HG02981 (cell line): ENCODE measurements around the gene PCDHGA1.

Experiments used
- ATAC-seq: cut with Tn5 transposase; IDR thresholded peaks from one replicate; pipeline ENCODE4 v1.9.1; 2021; ENCODE audit warnings: mild to moderate bottlenecking, moderate library complexity; ENCODE audit not compliant: unreplicated experiment

The PCDHGA1 gene

GRCh38 chr5:141512390-141512910 is 182.1 kb downstream of the PCDHGA1 start:
- peak; percentile 24 for ATAC-seq

GRCh38 chr5:141512911-141513626 is 182.8 kb downstream of the PCDHGA1 start:
- ATAC-seq = no peak

- ATAC-seq = no peak
Measured at GRCh38 chr5:141513627-141514329, 183.5 kb downstream of the PCDHGA1 start.

- ATAC-seq = no peak
Measured at GRCh38 chr5:141514330-141515133, 184.2 kb downstream of the PCDHGA1 start.

GRCh38 chr5:141515141-141515540 is 184.8 kb downstream of the PCDHGA1 start:
- ATAC-seq = no peak

GRCh38 chr5:141515946-141516671 is 185.8 kb downstream of the PCDHGA1 start:
- no peak for ATAC-seq

GRCh38 chr5:141516672-141517025 is 186.3 kb downstream of the PCDHGA1 start:
- ATAC-seq = no peak

GRCh38 chr5:141517312-141517711 is 187.0 kb downstream of the PCDHGA1 start:
- ATAC-seq = no peak

GRCh38 chr5:141517880-141518617 is 187.7 kb downstream of the PCDHGA1 start:
- no peak for ATAC-seq

- no peak for ATAC-seq
Measured at GRCh38 chr5:141518618-141519015, 188.3 kb downstream of the PCDHGA1 start.

GRCh38 chr5:141519605-141520565 is 189.6 kb downstream of the PCDHGA1 start:
- ATAC-seq = no peak

- no peak for ATAC-seq
Measured at GRCh38 chr5:141521244-141521781, 191.0 kb downstream of the PCDHGA1 start.

GRCh38 chr5:141522301-141522700 is 192.0 kb downstream of the PCDHGA1 start:
- no peak for ATAC-seq

GRCh38 chr5:141523991-141524390 is 193.7 kb downstream of the PCDHGA1 start:
- ATAC-seq = no peak

GRCh38 chr5:141524604-141525597 is 194.6 kb downstream of the PCDHGA1 start:
- peak; percentile 61 for ATAC-seq

GRCh38 chr5:141525653-141526052 is 195.3 kb downstream of the PCDHGA1 start:
- no peak for ATAC-seq

- no peak for ATAC-seq
Measured at GRCh38 chr5:141527426-141527825, 197.1 kb downstream of the PCDHGA1 start.
